ENCODE data around the gene DPP3. TPM values are rescaled to one million over a fixed set of nuclear protein-coding genes. Genes with fewer than 3 reads are reported as not detected.

Gene DPP3
- total RNA-seq, 1 experiment from 2014 or later: 93.3 TPM

GRCh38 chr11:66493130-66493529 lies 12.9 kb downstream of the DPP3 start:
- TF ChIP-seq CTCF (conservative IDR thresholded peaks at IDR 0.05; ENCODE audit: low read depth, low read length) (no peak), EZH2 (IDR thresholded peaks at IDR 0.05; ENCODE audit: borderline replicate concordance, low read depth, low read length, poor library complexity, severe bottlenecking) (no peak)
- H3K36me3 ChIP-seq (ENCODE audit: insufficient read depth, low read length, poor library complexity, severe bottlenecking): peaks cover 21% of the 10 kb centered on the region
- POLR2A ChIA-PET (ENCODE audit: low non-redundant PET): no interaction called here

GRCh38 chr11:66494458-66494857 lies 14.2 kb downstream of the DPP3 start:
- H3K4me3 ChIP-seq (ENCODE audit: low read depth, low read length, poor library complexity, severe bottlenecking): no peak overlapping the region
- no peaks in the 10 kb centered on the region for H3K4me1 ChIP-seq (ENCODE audit: insufficient read depth, low read length, poor library complexity, severe bottlenecking)
- BruUV-seq (replicated peaks): no TSS peak
- no peak for DNase-seq (ENCODE audit: low spot score)
- TF ChIP-seq EZH2 (IDR thresholded peaks at IDR 0.05; ENCODE audit: borderline replicate concordance, low read depth, low read length, poor library complexity, severe bottlenecking) (no peak), CTCF (conservative IDR thresholded peaks at IDR 0.05; ENCODE audit: low read depth, low read length) (no peak)
- ChIA-PET CTCF (no interaction called here), POLR2A (ENCODE audit: low non-redundant PET) (no interaction called here)
- intact Hi-C loops (cut with micrococcal nuclease; ENCODE audit: unreplicated experiment): no loop called here
- H3K27me3 ChIP-seq (replicated peaks; ENCODE audit: insufficient read depth, low read depth, low read length, poor library complexity): no peaks in the 10 kb centered on the region
- H3K9me3 ChIP-seq (ENCODE audit: low read depth, low read length, poor library complexity, severe bottlenecking): no peaks in the 10 kb centered on the region
- peaks cover 21% of the 10 kb centered on the region for H3K36me3 ChIP-seq (ENCODE audit: insufficient read depth, low read length, poor library complexity, severe bottlenecking)
- H3K27ac ChIP-seq (ENCODE audit: low read depth, low read length, poor library complexity, severe bottlenecking): no peak overlapping the region

More at GRCh38 chr11:66493130-66493529, 12.9 kb downstream of the DPP3 start:
- intact Hi-C loops (cut with micrococcal nuclease; ENCODE audit: unreplicated experiment): no loop called here
- CTCF ChIA-PET: no interaction called here
- no peak for DNase-seq (ENCODE audit: low spot score)
- Histone ChIP-seq H3K27ac (ENCODE audit: low read depth, low read length, poor library complexity, severe bottlenecking) (no peak overlapping the region), H3K9me3 (ENCODE audit: low read depth, low read length, poor library complexity, severe bottlenecking) (no peaks in the 10 kb centered on the region), H3K4me3 (ENCODE audit: low read depth, low read length, poor library complexity, severe bottlenecking) (no peak overlapping the region), H3K27me3 (replicated peaks; ENCODE audit: insufficient read depth, low read depth, low read length, poor library complexity) (no peaks in the 10 kb centered on the region), H3K4me1 (ENCODE audit: insufficient read depth, low read length, poor library complexity, severe bottlenecking) (no peaks in the 10 kb centered on the region)
- BruUV-seq (replicated peaks): no TSS peak

- POLR2A ChIA-PET (ENCODE audit: low non-redundant PET): no interaction called here
- intact Hi-C loops (cut with micrococcal nuclease; ENCODE audit: unreplicated experiment): no loop called here
- CTCF ChIA-PET: no interaction called here
- DNase-seq (ENCODE audit: low spot score): no peak
- TF ChIP-seq EZH2 (IDR thresholded peaks at IDR 0.05; ENCODE audit: borderline replicate concordance, low read depth, low read length, poor library complexity, severe bottlenecking) (no peak), CTCF (conservative IDR thresholded peaks at IDR 0.05; ENCODE audit: low read depth, low read length) (no peak)
- no peak overlapping the region for H3K4me3 ChIP-seq (ENCODE audit: low read depth, low read length, poor library complexity, severe bottlenecking)
- no peaks in the 10 kb centered on the region for H3K4me1 ChIP-seq (ENCODE audit: insufficient read depth, low read length, poor library complexity, severe bottlenecking)
- no peaks in the 10 kb centered on the region for H3K9me3 ChIP-seq (ENCODE audit: low read depth, low read length, poor library complexity, severe bottlenecking)
- no peaks in the 10 kb centered on the region for H3K27me3 ChIP-seq (replicated peaks; ENCODE audit: insufficient read depth, low read depth, low read length, poor library complexity)
- H3K36me3 ChIP-seq (ENCODE audit: insufficient read depth, low read length, poor library complexity, severe bottlenecking): peaks cover 21% of the 10 kb centered on the region
- H3K27ac ChIP-seq (ENCODE audit: low read depth, low read length, poor library complexity, severe bottlenecking): no peak overlapping the region
- BruUV-seq (replicated peaks): no TSS peak
Measured at GRCh38 chr11:66494935-66495334, 14.7 kb downstream of the DPP3 start.
